ENCODE measurements around the gene FBXW9.
A peak's percentile ranks its signal among the peaks of the same experiment; 100 is the strongest.
"Not testable (repeated sequence)": the region's sequence is repeated elsewhere in the genome, so short reads cannot be mapped to it uniquely, and the experiment has no call there.

The FBXW9 gene

GRCh38 chr19:12722566-12723380 lies 26.3 kb upstream of the FBXW9 start:
- H3K4me3 ChIP-seq (ENCODE audit: control insufficient read depth, low read depth, low read length): peak overlapping the region; percentile 93
- TF ChIP-seq CTCF (conservative IDR thresholded peaks at IDR 0.05; ENCODE audit: control insufficient read depth, insufficient read depth, low read depth, low read length): no peak
- DNase-seq (ENCODE audit: low read depth): peak; percentile 100

- peak; percentile 64 for DNase-seq (ENCODE audit: low read depth)
- H3K4me3 ChIP-seq (ENCODE audit: control insufficient read depth, low read depth, low read length): peak overlapping the region; percentile 93
- no peak for TF ChIP-seq CTCF (conservative IDR thresholded peaks at IDR 0.05; ENCODE audit: control insufficient read depth, insufficient read depth, low read depth, low read length)
These were observed 25.5 kb upstream of the FBXW9 start for GRCh38 chr19:12721656-12722565.

GRCh38 chr19:12720851-12721655 lies 24.6 kb upstream of the FBXW9 start:
- DNase-seq (ENCODE audit: low read depth): no peak
- peak overlapping the region; percentile 93 for H3K4me3 ChIP-seq (ENCODE audit: control insufficient read depth, low read depth, low read length)
- TF ChIP-seq CTCF (conservative IDR thresholded peaks at IDR 0.05; ENCODE audit: control insufficient read depth, insufficient read depth, low read depth, low read length): no peak

- no peak for DNase-seq (ENCODE audit: low read depth)
- TF ChIP-seq CTCF (conservative IDR thresholded peaks at IDR 0.05; ENCODE audit: control insufficient read depth, insufficient read depth, low read depth, low read length): no peak
- peak overlapping the region; percentile 93 for H3K4me3 ChIP-seq (ENCODE audit: control insufficient read depth, low read depth, low read length)
These were observed 23.9 kb upstream of the FBXW9 start for GRCh38 chr19:12720296-12720695.

GRCh38 chr19:12715929-12716328 lies 19.5 kb upstream of the FBXW9 start:
- H3K4me3 ChIP-seq (ENCODE audit: control insufficient read depth, low read depth, low read length): no peak overlapping the region
- TF ChIP-seq CTCF (conservative IDR thresholded peaks at IDR 0.05; ENCODE audit: control insufficient read depth, insufficient read depth, low read depth, low read length): no peak
- no peak for DNase-seq (ENCODE audit: low read depth)

- TF ChIP-seq CTCF (conservative IDR thresholded peaks at IDR 0.05; ENCODE audit: control insufficient read depth, insufficient read depth, low read depth, low read length): no peak
- DNase-seq (ENCODE audit: low read depth): no peak
- H3K4me3 ChIP-seq (ENCODE audit: control insufficient read depth, low read depth, low read length): no peak overlapping the region
These were observed 18.7 kb upstream of the FBXW9 start for GRCh38 chr19:12715102-12715501.

GRCh38 chr19:12713304-12713703 lies 16.9 kb upstream of the FBXW9 start:
- not testable (repeated sequence) for DNase-seq (ENCODE audit: low read depth); H3K4me3 ChIP-seq (ENCODE audit: control insufficient read depth, low read depth, low read length)

- DNase-seq (ENCODE audit: low read depth); H3K4me3 ChIP-seq (ENCODE audit: control insufficient read depth, low read depth, low read length): not testable (repeated sequence)
These were observed 15.6 kb upstream of the FBXW9 start for GRCh38 chr19:12712077-12712476.

Measured in fibroblast of mammary gland (primary cell).